ENCODE results near the gene ARHGAP28.
"Not testable (repeated sequence)": the region's sequence is repeated elsewhere in the genome, so short reads cannot be mapped to it uniquely, and the experiment has no call there.

ARHGAP28 gene

GRCh38 chr18:6763524-6763923 lies 34.0 kb downstream of the ARHGAP28 start:
- DNase-seq (ENCODE audit: insufficient read length, low spot score) (no peak), FAIRE-seq (no peak)

GRCh38 chr18:6764382-6764781 lies 34.9 kb downstream of the ARHGAP28 start:
- DNase-seq (ENCODE audit: insufficient read length, low spot score) (no peak), FAIRE-seq (no peak)

GRCh38 chr18:6773777-6774176 lies 44.3 kb downstream of the ARHGAP28 start:
- FAIRE-seq (no peak), DNase-seq (ENCODE audit: insufficient read length, low spot score) (no peak)

- FAIRE-seq (no peak), DNase-seq (ENCODE audit: insufficient read length, low spot score) (no peak)
Observed at GRCh38 chr18:6775237-6775636, 45.7 kb downstream of the ARHGAP28 start.

GRCh38 chr18:6775702-6776101 lies 46.2 kb downstream of the ARHGAP28 start:
- DNase-seq (ENCODE audit: insufficient read length, low spot score) (no peak), FAIRE-seq (no peak)

GRCh38 chr18:6776188-6776587 lies 46.7 kb downstream of the ARHGAP28 start:
- DNase-seq (ENCODE audit: insufficient read length, low spot score) (no peak), FAIRE-seq (no peak)

- no peak for DNase-seq (ENCODE audit: insufficient read length, low spot score)
- no peak for FAIRE-seq
Observed at GRCh38 chr18:6777509-6777908, 48.0 kb downstream of the ARHGAP28 start.

GRCh38 chr18:6778459-6779247 lies 49.1 kb downstream of the ARHGAP28 start:
- FAIRE-seq: no peak
- no peak for DNase-seq (ENCODE audit: insufficient read length, low spot score)

- no peak for DNase-seq (ENCODE audit: insufficient read length, low spot score)
- FAIRE-seq: no peak
Observed at GRCh38 chr18:6781142-6781714, 51.7 kb downstream of the ARHGAP28 start.

GRCh38 chr18:6781796-6782195 lies 52.3 kb downstream of the ARHGAP28 start:
- no peak for FAIRE-seq

GRCh38 chr18:6782861-6783260 lies 53.3 kb downstream of the ARHGAP28 start:
- DNase-seq (ENCODE audit: insufficient read length, low spot score): no peak
- FAIRE-seq: no peak

More at GRCh38 chr18:6781796-6782195, 52.3 kb downstream of the ARHGAP28 start:
- DNase-seq (ENCODE audit: insufficient read length, low spot score): no peak

- FAIRE-seq (no peak), DNase-seq (ENCODE audit: insufficient read length, low spot score) (no peak)
Observed at GRCh38 chr18:6784046-6784445, 54.5 kb downstream of the ARHGAP28 start.

GRCh38 chr18:6785001-6785400 lies 55.5 kb downstream of the ARHGAP28 start:
- no peak for FAIRE-seq
- no peak for DNase-seq (ENCODE audit: insufficient read length, low spot score)

GRCh38 chr18:6785411-6785810 lies 55.9 kb downstream of the ARHGAP28 start:
- DNase-seq (ENCODE audit: insufficient read length, low spot score): no peak
- FAIRE-seq: no peak

- FAIRE-seq: no peak
- no peak for DNase-seq (ENCODE audit: insufficient read length, low spot score)
Observed at GRCh38 chr18:6792391-6792790, 62.9 kb downstream of the ARHGAP28 start.

- FAIRE-seq (no peak), DNase-seq (ENCODE audit: insufficient read length, low spot score) (no peak)
Observed at GRCh38 chr18:6793455-6793854, 63.9 kb downstream of the ARHGAP28 start.

GRCh38 chr18:6793986-6794385 lies 64.5 kb downstream of the ARHGAP28 start:
- FAIRE-seq: no peak

GRCh38 chr18:6795307-6795706 lies 65.8 kb downstream of the ARHGAP28 start:
- no peak for FAIRE-seq
- DNase-seq (ENCODE audit: insufficient read length, low spot score): no peak

More at GRCh38 chr18:6793986-6794385, 64.5 kb downstream of the ARHGAP28 start:
- no peak for DNase-seq (ENCODE audit: insufficient read length, low spot score)

- FAIRE-seq (no peak), DNase-seq (ENCODE audit: insufficient read length, low spot score) (no peak)
Observed at GRCh38 chr18:6796511-6796910, 67.0 kb downstream of the ARHGAP28 start.

GRCh38 chr18:6797171-6797570 lies 67.7 kb downstream of the ARHGAP28 start:
- DNase-seq (ENCODE audit: insufficient read length, low spot score) (no peak), FAIRE-seq (no peak)

GRCh38 chr18:6798896-6799295 lies 69.4 kb downstream of the ARHGAP28 start:
- FAIRE-seq (no peak), DNase-seq (ENCODE audit: insufficient read length, low spot score) (no peak)

GRCh38 chr18:6800309-6800708 lies 70.8 kb downstream of the ARHGAP28 start:
- not testable (repeated sequence) for FAIRE-seq

More at GRCh38 chr18:6800309-6800708, 70.8 kb downstream of the ARHGAP28 start:
- not testable (repeated sequence) for DNase-seq (ENCODE audit: insufficient read length, low spot score)

All from GM19239 (cell line).